ENCODE measurements around the gene MYLK. TPM values are rescaled to one million over a fixed set of nuclear protein-coding genes. Genes with fewer than 3 reads are reported as not detected.
A peak's percentile ranks its signal among the peaks of the same experiment; 100 is the strongest.

MYLK gene
- total RNA-seq, 2 donors from 2014 or later: 2.1 to 52.1 TPM

DNA sequence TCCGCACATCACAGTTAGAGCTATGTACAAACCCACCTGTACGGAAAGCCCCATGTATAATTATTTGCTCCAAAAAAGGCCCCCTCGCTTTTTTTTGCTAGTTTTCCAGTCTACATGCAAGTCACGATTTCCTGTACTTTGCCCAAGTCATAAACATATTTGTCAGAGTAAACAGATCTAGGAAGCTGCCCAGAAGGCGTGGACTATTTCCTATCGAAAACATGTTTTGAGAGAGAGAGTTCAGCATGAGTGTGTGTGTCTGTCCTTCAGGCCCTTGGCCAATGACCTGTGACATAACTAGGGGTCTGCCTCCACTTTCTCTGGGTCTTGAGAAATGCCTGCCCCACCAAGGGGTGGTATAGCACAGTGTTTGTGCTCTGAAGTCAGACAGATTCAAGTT is 226.6 kb downstream of the MYLK start:
- Mint-ChIP-seq H3K27ac (no peak overlapping the region), H3K4me1 (no peaks in the 10 kb centered on the region), H3K27me3 (peaks cover 25% of the 10 kb centered on the region), H3K36me3 (ENCODE audit: low read depth) (peaks cover 9% of the 10 kb centered on the region), H3K4me3 (no peak overlapping the region)
- ATAC-seq (no peak), DNase-seq (no peak)
- H3K9me3 ChIP-seq (ENCODE audit: control insufficient read depth, low read length, poor library complexity, severe bottlenecking): no peaks in the 10 kb centered on the region

DNA sequence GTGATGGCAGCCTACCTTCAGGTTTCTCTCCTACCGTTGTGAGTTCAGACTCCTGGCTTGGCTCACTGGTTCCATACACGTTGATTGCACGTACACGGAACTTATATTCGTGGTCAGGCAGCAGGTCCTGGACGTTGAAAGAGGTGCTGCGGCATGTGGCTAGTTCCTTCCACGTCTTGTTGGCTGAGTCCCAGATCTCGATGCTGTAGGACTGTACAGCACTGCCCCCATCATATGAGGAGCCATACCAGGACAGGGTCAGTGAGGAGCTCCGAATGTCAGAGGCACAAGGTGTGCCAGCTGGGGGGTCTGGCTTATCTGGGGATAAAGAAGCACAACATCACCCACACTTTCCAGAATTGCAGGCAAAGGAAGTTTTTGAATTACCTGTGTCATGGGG is 227.0 kb downstream of the MYLK start:
- Mint-ChIP-seq H3K27me3 (peaks cover 28% of the 10 kb centered on the region), H3K4me3 (no peak overlapping the region), H3K27ac (no peak overlapping the region), H3K4me1 (peaks cover 2% of the 10 kb centered on the region), H3K36me3 (ENCODE audit: low read depth) (peaks cover 9% of the 10 kb centered on the region)
- ATAC-seq (no peak), DNase-seq (no peak)
- no peaks in the 10 kb centered on the region for H3K9me3 ChIP-seq (ENCODE audit: control insufficient read depth, low read length, poor library complexity, severe bottlenecking)

DNA sequence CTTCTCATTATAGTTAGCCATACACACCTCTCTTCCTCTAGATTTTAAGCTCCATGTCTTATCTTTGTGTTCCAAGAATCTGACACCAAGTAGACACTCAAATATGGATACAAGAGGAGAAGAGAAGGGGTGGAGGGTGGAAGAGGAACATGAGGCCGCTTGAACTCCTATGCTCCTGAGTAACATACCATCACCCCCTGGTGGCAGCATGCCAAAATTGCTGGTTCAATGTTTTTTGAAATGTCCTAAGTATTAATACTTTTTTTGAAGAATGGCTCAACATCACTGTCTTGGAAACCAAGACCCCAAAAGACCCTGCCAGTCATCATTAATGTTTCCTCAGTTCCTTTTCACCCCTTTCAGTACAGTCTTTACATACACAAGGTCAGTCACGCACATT is 227.4 kb downstream of the MYLK start:
- Mint-ChIP-seq H3K36me3 (ENCODE audit: low read depth) (peaks cover 9% of the 10 kb centered on the region), H3K4me3 (no peak overlapping the region), H3K4me1 (peaks cover 2% of the 10 kb centered on the region), H3K27ac (no peak overlapping the region), H3K27me3 (peaks cover 24% of the 10 kb centered on the region)
- ATAC-seq: no peak
- DNase-seq: no peak
- H3K9me3 ChIP-seq (ENCODE audit: control insufficient read depth, low read length, poor library complexity, severe bottlenecking): no peaks in the 10 kb centered on the region

DNA sequence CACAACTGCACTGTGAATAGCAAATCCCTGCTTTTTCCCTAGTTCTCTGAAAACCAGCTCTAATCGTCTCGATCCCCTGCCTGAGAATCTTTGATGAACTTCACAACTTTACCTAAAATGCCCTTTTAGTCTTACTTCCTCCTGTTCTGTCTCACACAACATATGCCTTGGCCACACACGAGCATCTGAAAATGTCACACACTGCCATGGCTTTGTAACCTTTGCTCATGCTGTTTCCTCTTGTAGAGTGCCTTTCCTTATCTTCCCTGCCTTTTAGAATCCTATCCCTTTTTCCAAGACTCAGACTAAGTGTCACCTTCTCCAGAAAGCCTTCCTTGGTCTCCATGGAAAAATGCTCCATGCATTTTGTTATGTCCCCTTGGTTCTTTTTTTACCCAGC is 227.9 kb downstream of the MYLK start:
- no peaks in the 10 kb centered on the region for H3K9me3 ChIP-seq (ENCODE audit: control insufficient read depth, low read length, poor library complexity, severe bottlenecking)
- ATAC-seq (no peak), DNase-seq (no peak)
- peaks cover 20% of the 10 kb centered on the region for H3K27me3 Mint-ChIP-seq
- no peak overlapping the region for H3K27ac Mint-ChIP-seq
- H3K4me1 Mint-ChIP-seq: peaks cover 2% of the 10 kb centered on the region
- peaks cover 7% of the 10 kb centered on the region for H3K36me3 Mint-ChIP-seq (ENCODE audit: low read depth)
- H3K4me3 Mint-ChIP-seq: no peak overlapping the region

DNA sequence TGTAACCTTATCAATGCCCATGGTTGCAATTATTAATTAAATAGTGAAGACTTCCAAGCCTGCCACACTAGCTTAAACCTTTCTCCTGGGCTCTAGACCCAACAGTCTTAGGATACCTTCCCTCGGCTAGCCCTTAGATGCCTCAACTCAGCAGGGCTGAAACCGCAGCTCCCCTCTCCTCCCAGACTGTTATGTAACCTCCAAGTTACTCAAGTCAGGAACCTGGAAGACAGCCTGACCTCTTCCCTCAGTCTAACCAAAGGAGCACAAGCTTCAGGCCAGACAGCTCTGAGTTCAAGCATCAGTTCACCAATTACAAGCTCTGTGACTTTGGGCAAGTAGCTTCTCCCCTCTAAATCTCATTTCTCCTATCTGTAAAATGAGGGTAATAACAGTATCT is 228.7 kb downstream of the MYLK start:
- peaks cover 21% of the 10 kb centered on the region for H3K27me3 Mint-ChIP-seq

DNA sequence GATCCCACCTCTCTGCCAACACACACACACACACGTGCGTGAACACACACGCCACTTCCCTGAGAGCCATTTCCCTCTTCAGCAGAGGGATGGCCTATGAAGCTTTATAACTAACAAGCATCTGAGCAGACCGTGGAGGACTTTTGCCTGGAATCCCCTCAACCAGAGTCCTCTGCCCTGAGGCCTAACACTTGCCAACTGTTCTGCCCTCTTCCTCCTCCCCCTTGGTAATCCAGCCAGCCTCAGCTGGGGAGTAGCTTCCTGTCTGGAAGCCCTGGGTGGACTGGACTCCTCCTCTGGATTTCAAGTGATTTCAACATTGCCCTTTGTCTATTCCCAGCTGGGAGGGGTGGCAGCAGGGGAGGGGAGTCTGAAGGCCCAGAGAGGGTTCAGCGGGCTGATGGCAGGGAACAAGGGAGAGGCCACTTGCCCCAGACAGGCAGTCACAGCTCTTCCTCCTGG is 230.9 kb downstream of the MYLK start:
- H3K9me3 ChIP-seq (ENCODE audit: control insufficient read depth, low read length, poor library complexity, severe bottlenecking): no peaks in the 10 kb centered on the region
- no peak overlapping the region for H3K27ac Mint-ChIP-seq
- peaks cover 13% of the 10 kb centered on the region for H3K27me3 Mint-ChIP-seq
- peaks cover 5% of the 10 kb centered on the region for H3K4me1 Mint-ChIP-seq
- ATAC-seq (no peak), DNase-seq (no peak)
- H3K4me3 Mint-ChIP-seq: no peak overlapping the region
- peaks cover 7% of the 10 kb centered on the region for H3K36me3 Mint-ChIP-seq (ENCODE audit: low read depth)

More for the DNA sequence above, 228.7 kb downstream of the MYLK start:
- peak overlapping the region; percentile 55 for H3K27ac Mint-ChIP-seq
- peaks cover 7% of the 10 kb centered on the region for H3K36me3 Mint-ChIP-seq (ENCODE audit: low read depth)
- ATAC-seq: no peak
- no peak overlapping the region for H3K4me3 Mint-ChIP-seq
- no peaks in the 10 kb centered on the region for H3K9me3 ChIP-seq (ENCODE audit: control insufficient read depth, low read length, poor library complexity, severe bottlenecking)
- H3K4me1 Mint-ChIP-seq: peaks cover 2% of the 10 kb centered on the region
- DNase-seq: no peak

- peaks cover 5% of the 10 kb centered on the region for H3K4me1 Mint-ChIP-seq
- peak; percentile 42 for ATAC-seq
These were observed 231.7 kb downstream of the MYLK start for GRCh38 chr3:123652342-123652984.

DNA sequence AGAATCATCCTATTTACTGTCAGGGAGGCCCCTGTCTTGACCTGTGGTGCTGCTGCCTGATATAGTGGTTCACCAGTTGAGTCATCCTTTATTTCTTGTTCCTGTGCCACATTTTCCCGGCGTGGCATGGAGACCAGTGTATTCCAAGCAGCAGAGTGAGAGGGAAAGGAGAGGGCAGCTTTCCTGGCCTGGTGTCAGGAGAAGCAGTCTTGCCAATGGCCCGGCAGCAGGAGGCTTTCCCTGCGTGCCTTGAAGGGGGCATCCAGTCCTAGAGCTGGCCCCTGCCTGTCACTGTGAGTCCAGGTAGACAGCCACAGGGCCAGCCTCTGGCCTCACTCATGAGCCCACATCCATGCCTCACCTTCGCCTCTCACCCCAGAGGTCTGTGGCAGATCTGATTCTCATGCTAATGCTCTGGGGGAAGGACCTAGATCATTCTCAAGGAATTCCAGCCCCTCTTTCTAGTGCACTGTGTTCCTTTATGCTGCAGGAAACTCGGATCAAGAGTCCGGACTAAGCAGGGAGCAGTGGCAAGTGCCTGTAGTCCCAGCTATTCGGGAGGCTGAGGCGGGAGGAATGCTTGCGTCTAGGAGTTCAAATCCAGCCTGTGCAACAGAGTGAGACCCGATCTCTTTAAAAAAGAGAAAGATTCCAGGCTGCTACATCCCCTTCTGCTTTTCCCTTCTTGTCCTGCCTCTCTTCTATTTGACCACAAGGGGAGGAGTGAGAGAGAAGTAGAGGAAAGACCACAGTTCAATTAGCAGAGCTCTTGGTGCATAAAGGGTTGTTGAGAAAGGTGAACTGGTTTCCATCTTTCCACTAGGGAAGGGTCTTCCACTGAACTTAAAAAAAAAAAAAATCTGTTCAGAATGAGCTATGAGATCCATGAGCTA is 232.4 kb downstream of the MYLK start:
- ATAC-seq: no peak
- H3K36me3 Mint-ChIP-seq (ENCODE audit: low read depth): peaks cover 7% of the 10 kb centered on the region
- H3K27ac Mint-ChIP-seq: no peak overlapping the region
- H3K4me1 Mint-ChIP-seq: peaks cover 5% of the 10 kb centered on the region
- H3K4me3 Mint-ChIP-seq: no peak overlapping the region
- no peak for DNase-seq
- H3K9me3 ChIP-seq (ENCODE audit: control insufficient read depth, low read length, poor library complexity, severe bottlenecking): no peaks in the 10 kb centered on the region
- peaks cover 13% of the 10 kb centered on the region for H3K27me3 Mint-ChIP-seq

More at GRCh38 chr3:123652342-123652984, 231.7 kb downstream of the MYLK start:
- no peak overlapping the region for H3K27ac Mint-ChIP-seq
- no peak overlapping the region for H3K4me3 Mint-ChIP-seq
- no peaks in the 10 kb centered on the region for H3K9me3 ChIP-seq (ENCODE audit: control insufficient read depth, low read length, poor library complexity, severe bottlenecking)
- no peak for DNase-seq
- peaks cover 13% of the 10 kb centered on the region for H3K27me3 Mint-ChIP-seq
- H3K36me3 Mint-ChIP-seq (ENCODE audit: low read depth): peaks cover 7% of the 10 kb centered on the region

- Mint-ChIP-seq H3K4me1 (peaks cover 5% of the 10 kb centered on the region), H3K27ac (no peak overlapping the region), H3K27me3 (peaks cover 13% of the 10 kb centered on the region), H3K4me3 (no peak overlapping the region), H3K36me3 (ENCODE audit: low read depth) (peaks cover 3% of the 10 kb centered on the region)
- ATAC-seq (no peak), DNase-seq (no peak)
- H3K9me3 ChIP-seq (ENCODE audit: control insufficient read depth, low read length, poor library complexity, severe bottlenecking): no peaks in the 10 kb centered on the region
These were observed 234.0 kb downstream of the MYLK start for GRCh38 chr3:123650101-123650500.

- no peaks in the 10 kb centered on the region for H3K36me3 Mint-ChIP-seq (ENCODE audit: low read depth)
- no peak for ATAC-seq
- H3K4me3 Mint-ChIP-seq: no peak overlapping the region
- peaks cover 5% of the 10 kb centered on the region for H3K4me1 Mint-ChIP-seq
- H3K9me3 ChIP-seq (ENCODE audit: control insufficient read depth, low read length, poor library complexity, severe bottlenecking): no peaks in the 10 kb centered on the region
- DNase-seq: no peak
- H3K27me3 Mint-ChIP-seq: peaks cover 13% of the 10 kb centered on the region
- H3K27ac Mint-ChIP-seq: no peak overlapping the region
These were observed 235.3 kb downstream of the MYLK start for GRCh38 chr3:123648696-123649405.

DNA sequence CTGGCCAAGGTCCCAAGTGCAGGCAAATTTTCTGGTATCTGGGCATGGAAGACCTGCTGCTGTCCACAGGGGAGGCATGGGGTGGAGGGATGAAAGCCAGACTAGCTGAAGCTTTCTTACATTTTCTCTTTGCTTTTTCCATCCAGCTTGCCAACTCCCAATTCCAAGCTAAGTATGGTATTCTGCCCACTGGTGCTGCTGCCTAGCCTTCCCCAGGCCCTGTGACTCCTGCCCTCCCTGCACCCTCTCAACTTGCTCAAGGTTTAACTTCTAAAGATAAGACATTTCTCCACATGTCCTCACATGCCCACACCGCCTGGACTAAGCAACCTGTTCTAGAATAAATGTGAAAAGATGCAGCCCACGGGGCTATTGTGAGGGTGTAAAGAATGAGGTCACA is 239.8 kb downstream of the MYLK start:
- peaks cover 3% of the 10 kb centered on the region for H3K4me1 Mint-ChIP-seq
- no peak for DNase-seq
- no peak overlapping the region for H3K4me3 Mint-ChIP-seq
- ATAC-seq: no peak
- no peaks in the 10 kb centered on the region for H3K9me3 ChIP-seq (ENCODE audit: control insufficient read depth, low read length, poor library complexity, severe bottlenecking)
- H3K36me3 Mint-ChIP-seq (ENCODE audit: low read depth): no peaks in the 10 kb centered on the region
- no peaks in the 10 kb centered on the region for H3K27me3 Mint-ChIP-seq
- no peak overlapping the region for H3K27ac Mint-ChIP-seq

GRCh38 chr3:123642957-123643330 is 241.2 kb downstream of the MYLK start:
- no peak overlapping the region for H3K4me3 Mint-ChIP-seq
- no peak overlapping the region for H3K27ac Mint-ChIP-seq
- peaks cover 5% of the 10 kb centered on the region for H3K27me3 Mint-ChIP-seq
- ATAC-seq: no peak
- no peaks in the 10 kb centered on the region for H3K9me3 ChIP-seq (ENCODE audit: control insufficient read depth, low read length, poor library complexity, severe bottlenecking)
- H3K4me1 Mint-ChIP-seq: peaks cover 2% of the 10 kb centered on the region
- DNase-seq: no peak
- no peaks in the 10 kb centered on the region for H3K36me3 Mint-ChIP-seq (ENCODE audit: low read depth)
